ENCODE data around the gene ANK3. TPM values are rescaled to one million over a fixed set of nuclear protein-coding genes. Genes with fewer than 3 reads are reported as not detected.

The ANK3 gene
- total RNA-seq, 1 donor from 2014 or later: 4.0 TPM

GRCh38 chr10:60304829-60305379, 84.8 kb downstream of the ANK3 start:
- CTCF ChIA-PET: no interaction called here
- intact Hi-C loops (cut with micrococcal nuclease): no loop called here
- H3K4me3 Mint-ChIP-seq: no peak overlapping the region
- H3K36me3 Mint-ChIP-seq (ENCODE audit: low read depth): no peaks in the 10 kb centered on the region
- DNase-seq (no peak), ATAC-seq (ENCODE audit: low read depth) (no peak)
- POLR2A ChIA-PET: no interaction called here
- TF ChIP-seq CTCF (IDR thresholded peaks at IDR 0.05): no peak
- no peaks in the 10 kb centered on the region for H3K4me1 Mint-ChIP-seq
- H3K9me3 Mint-ChIP-seq: no peaks in the 10 kb centered on the region
- no peak overlapping the region for H3K27ac Mint-ChIP-seq
- no peaks in the 10 kb centered on the region for H3K27me3 Mint-ChIP-seq

GRCh38 chr10:60303778-60304177, 85.9 kb downstream of the ANK3 start:
- no peak overlapping the region for H3K4me3 Mint-ChIP-seq
- POLR2A ChIA-PET: no interaction called here
- CTCF ChIA-PET: no interaction called here
- no peak for ATAC-seq (ENCODE audit: low read depth)
- H3K27ac Mint-ChIP-seq: no peak overlapping the region
- intact Hi-C loops (cut with micrococcal nuclease): no loop called here
- no peak for TF ChIP-seq CTCF (IDR thresholded peaks at IDR 0.05)
- no peak for DNase-seq
- H3K9me3 Mint-ChIP-seq: no peaks in the 10 kb centered on the region
- H3K36me3 Mint-ChIP-seq (ENCODE audit: low read depth): no peaks in the 10 kb centered on the region
- no peaks in the 10 kb centered on the region for H3K4me1 Mint-ChIP-seq
- no peaks in the 10 kb centered on the region for H3K27me3 Mint-ChIP-seq

- no peak for DNase-seq
- no peak overlapping the region for H3K27ac Mint-ChIP-seq
- no peaks in the 10 kb centered on the region for H3K9me3 Mint-ChIP-seq
- ATAC-seq (ENCODE audit: low read depth): no peak
- no peaks in the 10 kb centered on the region for H3K36me3 Mint-ChIP-seq (ENCODE audit: low read depth)
- ChIA-PET POLR2A (no interaction called here), CTCF (interaction anchor here (0.7 kb wide), 1 partner anchor 70 kb away, joined by 3 read pairs; no protein-coding TSS in a partner anchor)
- TF ChIP-seq CTCF (IDR thresholded peaks at IDR 0.05): no peak
- H3K4me1 Mint-ChIP-seq: no peaks in the 10 kb centered on the region
- no peaks in the 10 kb centered on the region for H3K27me3 Mint-ChIP-seq
- intact Hi-C loops (cut with micrococcal nuclease): no loop called here
- no peak overlapping the region for H3K4me3 Mint-ChIP-seq
Observed at GRCh38 chr10:60299961-60300883, 89.5 kb downstream of the ANK3 start.

- CTCF ChIA-PET: no interaction called here
- POLR2A ChIA-PET: no interaction called here
Observed at GRCh38 chr10:60299390-60299778, 90.3 kb downstream of the ANK3 start.

More at GRCh38 chr10:60299390-60299778, 90.3 kb downstream of the ANK3 start:
- DNase-seq (no peak), ATAC-seq (ENCODE audit: low read depth) (no peak)
- Mint-ChIP-seq H3K27ac (no peak overlapping the region), H3K27me3 (no peaks in the 10 kb centered on the region), H3K4me1 (no peaks in the 10 kb centered on the region), H3K36me3 (ENCODE audit: low read depth) (no peaks in the 10 kb centered on the region), H3K9me3 (no peaks in the 10 kb centered on the region), H3K4me3 (no peak overlapping the region)
- TF ChIP-seq CTCF (IDR thresholded peaks at IDR 0.05): no peak
- intact Hi-C loops (cut with micrococcal nuclease): no loop called here

Measured in activated B cell treated with CpG ODN at 0.5 μM for 24 hours (primary cell).